NCI-H2029 treated with DMSO at 0.1 percent for 48 hours (cell line): ENCODE data around the gene KRTAP12-2.

Source experiments
- DNase-seq: peaks from one replicate; lab custom pipeline; 2025; lab: John Stamatoyannopoulos, UW

KRTAP12-2 gene, protein sequence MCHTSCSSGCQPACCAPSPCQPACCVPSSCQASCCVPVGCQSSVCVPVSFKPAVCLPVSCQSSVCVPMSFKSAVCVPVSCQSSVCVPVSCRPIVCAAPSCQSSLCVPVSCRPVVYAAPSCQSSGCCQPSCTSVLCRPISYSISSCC

DNA sequence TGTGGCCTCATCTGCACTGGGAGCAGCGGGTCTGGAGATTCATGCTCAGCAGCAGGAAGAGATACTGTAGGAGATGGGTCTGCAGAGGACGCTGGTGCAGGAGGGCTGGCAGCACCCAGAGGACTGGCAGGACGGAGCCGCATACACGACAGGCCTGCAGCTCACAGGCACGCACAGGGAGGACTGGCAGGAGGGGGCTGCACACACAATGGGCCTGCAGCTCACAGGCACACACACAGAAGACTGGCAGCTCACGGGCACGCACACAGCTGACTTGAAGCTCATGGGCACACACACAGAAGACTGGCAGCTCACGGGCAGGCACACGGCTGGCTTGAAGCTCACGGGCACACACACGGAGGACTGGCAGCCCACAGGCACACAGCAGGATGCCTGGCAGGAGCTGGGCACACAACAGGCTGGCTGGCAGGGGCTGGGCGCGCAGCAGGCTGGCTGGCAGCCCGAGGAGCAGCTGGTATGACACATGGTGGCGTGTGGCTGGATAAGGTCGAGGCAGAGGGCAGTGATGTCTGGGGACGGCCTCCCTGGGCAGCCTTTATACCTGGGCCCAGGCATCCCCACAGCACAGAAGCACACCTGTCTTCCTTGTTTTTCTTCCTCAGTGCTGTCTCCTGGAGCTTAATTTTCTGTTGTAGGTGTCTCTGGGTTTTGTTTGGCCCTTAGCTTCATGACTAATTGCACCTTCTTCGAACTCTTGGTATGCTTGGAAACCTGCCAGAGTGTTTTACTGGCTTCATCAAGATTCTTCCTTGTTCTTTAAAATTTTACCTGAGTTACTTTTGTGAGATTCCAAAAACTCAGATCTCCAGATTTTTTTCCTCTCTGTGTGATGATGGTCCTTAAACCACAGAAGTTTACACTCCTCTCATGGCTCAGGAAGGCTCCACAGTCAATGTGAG, at the start of gene KRTAP12-2:
TSS of gene KRTAP12-2 (minus strand) at position 527 of the 920 bp plus-strand sequence. CDS start at position 486, 41 bp downstream.
- DNase-seq = peak; percentile 21

DNA sequence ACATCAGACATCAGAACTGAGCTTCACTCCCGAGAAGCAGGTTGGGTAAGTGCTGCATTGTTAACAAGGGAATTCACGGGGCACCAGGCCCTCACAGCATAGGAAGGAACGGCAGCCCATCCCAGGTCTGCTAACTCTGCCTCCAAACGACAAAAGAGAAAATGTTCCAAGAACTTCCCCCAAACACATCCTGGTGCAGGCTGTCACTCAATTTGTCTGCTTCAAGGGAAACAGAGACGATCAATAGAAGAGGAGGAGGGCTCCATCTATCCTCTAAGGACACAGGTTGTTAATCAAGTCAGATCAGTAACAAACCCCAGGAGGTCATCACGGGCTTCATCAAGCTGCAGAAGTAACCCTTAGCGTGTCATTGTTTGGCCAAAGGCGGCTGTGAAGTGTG, 48.2 kb upstream of the KRTAP12-2 start:
- DNase-seq = no peak

DNA sequence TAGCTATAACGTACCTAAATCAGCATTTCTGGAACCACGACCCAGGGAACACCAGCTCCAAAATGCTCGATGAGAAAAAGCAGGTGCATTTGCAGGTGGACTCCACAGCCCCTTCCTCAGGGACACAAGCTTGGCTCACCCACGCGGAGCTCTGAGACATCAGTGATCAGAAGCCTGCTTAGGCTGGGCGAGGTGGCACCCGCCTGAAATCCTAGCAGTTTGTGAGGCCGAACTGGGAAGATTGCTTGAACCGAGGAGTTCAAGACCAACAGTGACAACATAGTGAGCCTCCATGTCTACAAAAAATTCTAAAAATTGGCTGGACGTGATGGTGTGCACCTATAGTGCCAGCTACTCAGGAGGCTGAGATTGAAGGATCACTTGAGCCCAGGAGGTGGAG, 47.1 kb upstream of the KRTAP12-2 start:
- DNase-seq = no peak

DNA sequence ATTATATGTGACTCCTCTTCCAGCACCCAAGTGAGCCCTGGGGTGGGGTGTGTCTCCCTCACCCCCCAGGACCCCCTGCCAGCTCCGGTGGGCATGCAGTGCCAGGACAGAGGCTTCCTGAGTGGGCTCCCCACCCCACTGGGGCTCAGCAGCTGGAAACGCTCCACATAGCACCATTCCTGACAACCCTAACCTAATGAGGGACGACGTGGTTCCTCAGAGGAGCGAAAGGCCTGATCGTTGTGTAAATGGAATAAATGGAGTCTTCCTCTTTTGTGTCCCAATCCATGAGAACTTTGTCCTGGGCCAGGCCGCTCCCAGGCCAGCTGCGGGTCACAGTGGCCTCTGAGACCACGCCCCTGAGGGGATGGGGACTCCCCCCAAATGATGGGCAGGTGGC, 46.4 kb upstream of the KRTAP12-2 start:
- no peak for DNase-seq

DNA sequence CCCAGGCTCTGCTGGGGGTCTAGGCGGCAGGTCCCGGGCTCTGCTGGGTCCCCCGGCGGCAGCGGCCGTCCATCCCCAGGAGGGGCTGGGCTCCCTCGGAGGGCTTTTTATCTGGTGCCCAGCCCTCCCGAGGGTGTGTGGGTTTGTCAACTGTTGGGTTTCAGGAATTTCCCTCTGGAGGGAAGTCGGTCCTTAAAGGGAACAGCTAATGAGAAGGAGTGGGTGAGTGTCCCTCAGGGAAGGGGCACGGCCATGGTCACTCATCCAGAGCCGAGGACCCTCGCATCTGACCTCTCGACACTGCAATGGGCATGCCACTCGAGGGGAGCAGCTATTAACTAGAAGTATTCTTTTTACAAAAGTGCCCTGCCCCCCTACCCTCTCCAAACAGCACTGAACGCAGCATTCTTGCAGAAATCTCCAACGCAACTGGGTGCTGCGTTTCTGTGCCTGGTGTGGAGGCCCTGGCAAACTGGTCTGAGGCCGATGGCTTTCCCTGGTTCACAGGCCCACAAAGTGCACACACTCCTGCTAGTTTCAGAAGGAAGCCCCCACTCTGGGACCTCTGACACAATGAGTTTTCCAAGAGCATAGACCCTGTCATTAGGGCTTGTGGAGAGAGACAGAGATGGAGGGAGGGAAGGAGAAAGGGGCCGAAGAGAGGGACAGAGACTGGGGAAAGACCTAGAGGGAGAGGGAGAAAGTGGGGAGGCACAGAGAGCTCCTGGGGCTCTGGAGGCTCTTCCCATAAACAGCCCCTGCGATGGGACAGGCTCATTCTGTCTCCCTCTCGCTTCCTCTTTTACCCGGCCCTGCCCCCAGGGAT, 45.7 kb upstream of the KRTAP12-2 start:
- no peak for DNase-seq

DNA sequence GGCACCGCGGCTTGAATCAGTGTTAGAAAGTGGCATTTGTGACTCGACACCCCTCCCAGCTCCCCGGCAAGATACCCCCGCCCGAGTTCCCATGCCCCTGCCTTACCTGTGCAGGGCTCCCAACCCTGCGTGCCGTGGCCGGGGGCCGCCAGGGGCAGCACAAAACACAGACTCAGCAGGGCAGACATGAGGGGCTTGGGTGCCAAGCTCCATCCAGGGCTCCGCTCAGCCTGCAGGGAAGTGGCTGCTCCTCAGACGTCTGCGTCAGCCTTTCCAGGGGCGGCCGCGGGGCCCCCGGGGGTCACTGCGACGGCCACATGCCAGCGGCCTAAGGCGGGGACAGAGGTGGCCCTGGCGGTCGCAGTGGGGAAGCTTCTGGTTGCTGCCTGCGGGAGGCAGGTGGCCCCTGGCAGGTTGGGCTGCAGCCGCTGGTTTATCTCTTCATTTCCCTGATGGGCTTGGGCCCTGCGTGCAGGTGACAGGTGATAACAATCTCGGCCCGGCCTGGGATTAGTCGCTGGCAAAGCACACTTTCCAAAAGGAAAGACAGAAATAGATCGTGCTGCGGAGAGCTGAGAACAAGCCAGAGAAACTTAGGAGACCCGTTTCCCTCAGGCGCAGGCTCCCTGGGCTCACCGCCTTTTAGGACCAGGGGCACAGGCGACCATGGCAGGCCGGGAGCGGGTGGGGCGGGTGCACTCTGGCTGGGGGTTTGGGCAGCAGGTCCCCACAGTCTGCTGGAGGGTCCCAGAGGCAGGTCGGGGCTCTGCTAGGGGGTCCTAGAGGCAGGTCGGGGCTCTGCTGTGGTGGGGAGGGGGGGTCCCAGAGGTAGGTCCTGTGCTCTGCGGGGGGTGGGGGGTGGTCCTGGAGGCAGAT, 44.8 kb upstream of the KRTAP12-2 start, which contains the start of gene TSPEAR:
TSS of gene TSPEAR (minus strand) at position 246 of the 876 bp plus-strand sequence. CDS start at position 188, 58 bp downstream.
- peak; percentile 37 for DNase-seq

DNA sequence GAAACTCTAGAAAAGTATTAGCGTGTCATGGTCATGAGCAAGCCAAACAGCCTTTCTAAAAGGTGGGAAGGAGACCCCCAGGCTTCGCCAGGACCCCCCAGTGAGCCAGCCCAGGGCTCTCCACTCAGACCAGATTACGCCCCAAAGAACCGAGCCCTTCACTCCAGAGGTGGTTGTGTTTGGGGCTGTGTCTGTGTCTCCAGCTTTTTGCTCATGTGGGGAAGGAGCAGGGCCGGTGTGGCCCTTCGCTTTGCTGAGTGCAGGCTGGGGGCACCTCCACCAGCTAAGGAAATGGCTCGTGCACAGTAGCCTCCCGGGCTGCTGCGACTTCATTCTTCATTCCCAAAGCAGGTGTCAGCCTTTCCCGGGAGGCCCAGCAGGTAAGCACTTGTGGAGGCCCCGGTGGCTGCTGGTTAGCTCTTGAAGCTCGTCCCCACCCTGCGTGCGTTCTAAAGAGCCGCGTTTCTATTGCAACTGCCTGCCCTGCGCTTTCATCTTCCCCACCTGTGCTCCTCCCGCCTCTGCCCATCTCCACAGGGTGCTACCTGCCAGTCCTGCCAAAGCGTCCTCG, 44.1 kb upstream of the KRTAP12-2 start:
- DNase-seq = peak; percentile 77

DNA sequence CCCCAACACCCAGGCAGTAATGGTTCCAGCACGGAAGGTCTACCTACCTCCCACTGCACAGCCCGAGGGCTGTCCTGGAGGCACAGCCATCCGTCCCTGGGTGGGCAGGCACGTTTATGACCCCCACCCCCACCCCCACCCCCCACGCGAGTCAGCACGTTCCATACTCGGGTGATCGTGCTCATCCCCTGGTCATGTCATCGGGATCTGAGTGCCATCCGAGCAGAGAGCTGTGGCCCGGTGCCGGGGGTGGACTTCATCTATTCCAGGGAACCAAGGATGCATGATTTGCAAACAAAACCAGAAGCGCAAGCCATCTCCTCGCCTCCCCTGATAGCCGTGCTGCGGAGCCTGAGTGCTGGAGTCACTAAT, 43.6 kb upstream of the KRTAP12-2 start:
- DNase-seq = no peak

DNA sequence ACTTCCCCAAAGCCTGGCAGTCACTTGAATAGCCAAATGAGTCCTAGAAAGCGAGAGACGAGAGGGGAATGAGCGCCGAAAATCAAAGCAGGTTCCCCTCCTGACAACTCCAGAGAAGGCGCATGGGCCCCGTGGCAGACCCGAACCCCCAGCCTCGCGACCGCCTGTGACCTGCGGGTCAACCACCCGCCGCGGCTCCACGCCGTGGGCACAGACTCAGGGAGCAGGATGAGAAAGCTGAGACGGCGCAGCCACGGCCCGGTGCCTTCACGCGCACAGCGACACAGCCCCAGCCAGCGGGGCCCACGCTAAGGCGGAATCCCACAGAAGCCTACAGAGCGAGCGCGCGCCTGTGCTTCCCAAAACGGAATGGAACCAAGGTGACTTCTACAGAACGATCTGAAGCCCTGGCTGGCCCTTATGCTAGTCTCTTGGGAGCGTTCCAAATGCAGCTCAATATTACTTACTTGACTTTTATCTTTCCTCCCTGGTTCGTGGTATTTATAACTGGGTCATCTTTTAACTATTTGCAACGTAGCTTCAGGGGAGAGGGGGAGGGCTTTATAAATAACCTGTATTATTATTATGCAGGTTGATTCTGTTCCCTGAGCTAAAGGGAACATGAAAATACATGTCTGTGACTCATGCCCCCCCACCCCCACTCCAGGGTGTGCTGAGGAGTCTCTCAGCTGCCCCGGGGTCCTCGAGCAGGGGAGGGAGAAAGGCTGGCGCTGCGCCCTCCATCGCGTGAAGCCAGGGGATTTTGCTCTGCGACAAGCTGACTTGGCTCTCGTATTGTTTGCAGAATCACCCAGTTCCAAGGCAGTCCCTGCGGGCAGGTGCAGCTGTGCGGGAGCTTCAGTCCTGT, 42.9 kb upstream of the KRTAP12-2 start:
- peak; percentile 82 for DNase-seq

DNA sequence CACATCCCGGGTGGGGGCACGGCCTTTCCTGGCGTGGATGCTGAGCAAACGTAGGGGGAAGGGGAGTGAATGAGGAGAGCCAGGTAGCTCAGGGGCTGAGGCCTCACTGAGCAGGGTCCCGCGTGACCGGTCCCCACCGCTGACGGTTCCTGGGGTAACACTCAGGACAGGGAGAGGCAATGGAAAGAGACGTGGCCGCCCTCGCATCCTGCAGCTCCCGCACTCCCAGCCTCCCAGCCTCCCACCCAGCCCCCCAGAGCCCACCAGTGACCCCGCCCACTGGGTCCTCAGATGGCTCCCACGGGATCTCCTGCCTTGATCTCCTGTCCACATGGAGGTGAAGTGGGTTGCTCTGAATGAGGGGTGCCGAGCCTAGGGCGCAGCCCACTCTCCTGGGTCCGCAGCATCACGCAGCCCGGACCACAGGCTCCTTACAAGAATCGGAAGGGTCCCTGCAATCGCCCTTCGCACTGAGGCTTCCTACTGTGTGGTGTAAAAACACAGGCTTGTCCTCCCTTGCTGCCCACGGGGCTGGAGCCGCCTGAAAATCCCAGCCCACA, 42.2 kb upstream of the KRTAP12-2 start:
- no peak for DNase-seq

DNA sequence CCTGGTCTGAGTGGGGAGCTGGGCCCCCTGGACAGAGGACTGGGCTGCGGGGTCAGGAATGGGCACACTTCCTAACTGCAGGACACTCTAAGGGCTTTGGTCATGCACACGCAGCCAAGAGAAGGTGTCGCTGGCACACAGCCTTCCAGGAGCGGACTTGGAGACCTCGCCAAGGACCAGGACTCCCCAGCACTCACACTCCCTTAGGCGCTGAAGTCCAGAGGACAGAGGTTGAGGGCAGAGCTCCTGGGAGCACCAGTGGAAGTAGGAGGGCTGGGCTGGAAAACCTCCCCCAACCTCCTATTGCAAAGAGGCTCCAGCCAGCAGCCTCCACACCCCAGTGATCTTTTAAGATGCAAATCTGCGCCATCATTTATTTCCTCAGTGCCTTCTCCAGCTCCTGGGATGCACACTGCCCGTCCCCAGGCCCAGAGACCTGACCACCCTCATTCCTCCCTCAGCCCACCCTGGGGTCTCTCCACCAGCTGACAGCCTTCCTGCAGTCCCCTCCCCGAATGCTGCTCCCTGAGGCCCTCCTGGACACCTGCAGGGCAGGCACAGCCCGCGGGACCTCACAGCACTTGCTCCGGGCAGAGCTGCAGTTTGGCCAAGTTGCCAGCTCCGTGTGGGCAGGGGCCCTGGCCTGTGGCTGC, 41.6 kb upstream of the KRTAP12-2 start:
- DNase-seq = no peak

DNA sequence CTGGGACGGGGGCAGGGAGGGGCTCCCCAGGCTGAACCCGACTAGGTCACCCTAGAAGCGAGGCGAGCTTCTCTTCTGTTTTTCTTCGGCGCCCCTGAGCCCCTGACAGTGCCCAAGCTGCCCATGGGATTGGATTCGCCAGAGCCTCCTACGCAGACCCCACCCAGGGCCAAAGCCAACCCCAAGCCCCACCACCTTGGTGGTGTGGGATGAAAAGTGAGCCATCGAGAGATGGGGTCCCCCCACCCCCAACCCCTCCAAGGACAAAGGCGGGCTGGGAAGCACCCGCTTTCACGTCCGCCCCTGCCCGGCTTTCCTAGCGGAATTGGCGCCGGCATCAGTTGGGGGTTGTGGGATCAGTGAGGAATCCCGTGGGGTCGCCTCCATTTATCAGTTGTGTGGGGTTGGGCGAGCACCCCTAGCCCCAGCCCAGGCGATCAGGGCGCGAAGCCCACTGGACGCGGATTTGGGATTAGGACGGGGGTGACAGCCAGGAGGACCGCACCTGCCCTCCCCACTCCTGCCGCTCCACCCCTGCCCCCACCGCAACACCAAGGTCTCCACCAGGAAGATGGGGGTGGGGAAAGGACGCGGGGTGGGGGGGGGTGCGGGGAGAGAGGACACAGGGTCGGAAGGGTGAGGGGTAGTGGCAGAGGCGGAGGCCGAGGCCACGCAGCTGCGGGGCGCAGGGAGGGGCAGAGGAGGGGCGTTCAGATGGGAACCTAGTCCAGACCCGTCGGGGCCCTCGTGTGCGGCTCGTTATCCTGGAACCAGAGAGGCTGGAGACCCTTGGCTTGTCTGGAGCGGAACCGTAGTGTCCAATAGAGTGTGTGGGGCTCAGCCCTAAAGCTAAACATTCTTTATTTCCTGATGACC, 40.2 kb upstream of the KRTAP12-2 start:
- no peak for DNase-seq

DNA sequence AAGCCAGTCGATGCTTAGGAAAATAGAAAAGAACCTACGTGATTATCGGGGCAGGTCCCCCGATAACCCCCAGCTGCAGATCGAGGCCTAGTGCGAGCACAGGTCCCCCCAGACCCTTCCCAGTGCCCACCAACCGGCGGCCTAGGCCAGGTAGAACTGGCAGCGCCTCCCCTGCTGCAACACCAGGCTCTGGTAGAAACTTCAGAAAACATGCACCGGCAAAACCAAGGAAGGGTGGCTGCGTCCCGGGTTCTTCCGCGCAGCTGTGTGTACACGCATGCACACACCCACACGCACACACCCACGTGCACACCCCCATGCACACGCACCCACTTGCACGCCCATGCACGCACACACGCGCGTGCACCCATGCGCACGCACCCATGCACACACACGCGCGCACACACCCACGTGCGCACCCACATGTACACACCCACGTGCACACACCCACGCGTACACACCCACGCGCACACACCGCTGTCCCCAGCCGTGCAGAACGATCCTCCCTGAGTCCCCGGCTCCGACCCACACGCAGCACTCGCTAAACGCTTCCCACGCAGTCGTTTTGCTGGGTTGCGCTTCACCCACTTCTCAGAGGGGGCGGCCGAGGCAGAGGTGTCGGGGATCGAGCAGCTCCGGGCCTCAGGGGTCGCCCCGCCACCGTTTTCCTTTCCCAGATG, 39.4 kb upstream of the KRTAP12-2 start:
- DNase-seq = no peak

DNA sequence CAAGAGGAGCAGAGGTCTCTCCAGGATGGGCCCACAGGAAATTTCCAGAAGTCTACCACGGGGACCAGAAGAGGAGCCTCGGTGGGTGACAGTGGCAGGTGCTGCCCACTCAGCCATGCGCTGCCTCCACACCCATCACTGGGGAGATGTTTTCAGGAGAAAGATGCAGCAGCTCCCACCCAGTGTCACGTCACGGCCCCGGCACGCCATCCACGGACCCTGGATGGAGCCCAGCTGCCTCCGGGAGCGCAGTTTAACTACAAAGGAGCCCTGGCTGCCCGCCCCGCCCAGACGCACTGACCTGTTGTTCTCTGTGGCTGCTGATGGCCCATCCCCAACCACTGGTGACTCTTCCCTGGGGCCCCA, 37.9 kb upstream of the KRTAP12-2 start:
- DNase-seq = no peak

DNA sequence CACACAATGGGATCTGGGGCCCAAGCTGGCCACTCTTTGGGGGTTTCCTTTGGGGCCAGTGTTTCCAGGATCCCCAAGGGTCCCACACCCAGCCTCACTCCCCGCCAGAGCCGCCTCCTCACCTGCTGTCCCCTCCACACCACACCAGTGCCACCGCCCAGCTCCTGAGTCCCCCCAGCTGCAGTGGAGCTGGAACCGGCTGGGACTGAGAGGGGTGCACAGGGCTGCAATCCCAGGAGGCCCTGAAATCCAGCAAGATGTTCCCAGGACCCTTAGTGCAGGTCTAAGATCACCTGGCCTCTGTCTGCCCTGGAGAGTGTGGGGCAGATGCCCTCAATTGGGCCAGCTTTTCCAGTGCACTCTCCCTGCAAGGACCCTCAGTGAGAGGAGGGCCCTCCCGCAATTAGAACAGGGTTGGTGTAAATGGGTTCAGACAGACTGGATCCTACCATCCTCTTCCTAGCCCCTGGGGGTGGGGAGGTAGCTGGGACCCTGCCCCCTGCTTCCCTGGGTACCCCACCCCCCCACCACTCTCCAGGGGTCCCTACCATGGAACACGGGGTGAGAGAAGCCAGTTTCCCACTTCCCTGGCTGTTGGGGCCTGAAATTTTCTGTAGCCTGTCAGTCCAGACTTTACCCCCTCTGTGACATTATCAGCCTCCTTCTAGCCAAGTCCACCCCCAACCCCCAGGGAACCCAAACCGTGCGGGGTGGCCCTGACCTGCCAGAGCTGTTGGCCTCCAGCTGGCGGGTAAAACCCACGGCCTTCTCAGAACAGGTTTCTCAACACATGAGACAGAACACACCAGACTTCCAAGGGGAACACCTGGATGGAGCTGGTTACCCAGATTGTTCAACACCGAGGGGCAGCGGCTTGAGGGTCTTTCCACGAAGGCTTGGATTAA, 37.3 kb upstream of the KRTAP12-2 start:
- DNase-seq = no peak

DNA sequence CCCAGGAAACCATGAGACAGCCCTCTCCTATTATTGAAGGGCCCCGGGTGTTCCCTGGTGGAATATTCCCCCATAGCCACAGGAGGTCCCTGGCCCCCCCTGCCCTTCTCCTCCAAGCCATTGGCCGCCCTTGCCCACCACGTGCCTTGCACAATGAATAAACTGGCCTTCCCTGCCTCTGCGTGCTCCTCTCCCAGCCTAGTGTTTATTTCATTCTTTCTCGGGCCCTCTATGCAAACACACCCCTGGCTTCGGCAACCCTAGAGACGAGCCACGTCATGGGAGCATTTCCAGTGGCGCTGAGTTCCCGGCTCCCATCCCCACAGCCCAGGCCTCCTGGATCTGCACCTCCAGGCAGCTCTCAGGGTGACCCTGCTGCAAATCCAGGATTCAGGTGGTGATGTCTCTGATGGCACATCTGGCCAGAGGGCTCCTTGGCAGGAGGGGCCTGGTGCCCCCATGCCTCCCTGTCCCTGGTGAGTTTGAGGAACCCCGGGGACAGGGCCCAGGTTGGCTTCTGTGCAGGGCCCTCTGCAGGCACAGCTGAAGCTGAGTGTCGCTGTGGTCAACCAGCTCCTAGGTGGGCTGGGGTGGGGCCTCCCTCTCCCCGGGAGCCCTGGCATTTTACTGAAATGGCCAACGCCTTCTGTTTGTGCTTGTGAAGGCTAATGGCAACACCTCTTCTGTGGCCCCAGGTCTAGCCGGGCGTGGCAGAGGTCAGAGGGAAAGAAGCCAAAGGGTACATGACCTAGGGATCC, 36.4 kb upstream of the KRTAP12-2 start:
- DNase-seq = peak; percentile 10
